GM18511 (cell line): ENCODE data around the gene REXO1.
A peak's percentile ranks its signal among the peaks of the same experiment; 100 is the strongest.
"Not testable (repeated sequence)": the region's sequence is repeated elsewhere in the genome, so short reads cannot be mapped to it uniquely, and the experiment has no call there.

Experiments used
- ATAC-seq: cut with Tn5 transposase; IDR thresholded peaks from one replicate; pipeline ENCODE4 v1.9.1; 2021; ENCODE audit warnings: mild to moderate bottlenecking, moderate library complexity; ENCODE audit not compliant: unreplicated experiment

The REXO1 gene

GRCh38 chr19:1875646-1876495, 27.6 kb upstream of the REXO1 start:
- ATAC-seq: peak; percentile 89

DNA sequence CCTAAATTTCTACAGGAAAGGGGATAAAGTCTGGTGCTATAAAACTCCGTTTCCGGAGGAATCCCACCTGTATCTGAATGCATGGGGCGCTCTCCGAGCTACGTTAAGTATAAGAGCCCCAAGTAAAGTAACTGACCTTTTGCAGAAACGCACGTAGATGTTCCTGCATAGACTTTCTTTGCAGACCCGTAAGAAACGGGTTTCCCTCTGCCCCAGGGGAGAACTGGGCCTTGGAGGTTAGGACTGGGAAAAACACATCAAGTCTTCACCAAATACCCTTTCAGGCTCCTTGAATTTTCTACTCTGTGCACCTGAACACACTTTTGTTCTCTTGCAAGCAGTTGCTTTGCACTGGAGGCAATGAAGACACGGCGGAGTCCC, 27.0 kb upstream of the REXO1 start:
- ATAC-seq: not testable (repeated sequence)

DNA sequence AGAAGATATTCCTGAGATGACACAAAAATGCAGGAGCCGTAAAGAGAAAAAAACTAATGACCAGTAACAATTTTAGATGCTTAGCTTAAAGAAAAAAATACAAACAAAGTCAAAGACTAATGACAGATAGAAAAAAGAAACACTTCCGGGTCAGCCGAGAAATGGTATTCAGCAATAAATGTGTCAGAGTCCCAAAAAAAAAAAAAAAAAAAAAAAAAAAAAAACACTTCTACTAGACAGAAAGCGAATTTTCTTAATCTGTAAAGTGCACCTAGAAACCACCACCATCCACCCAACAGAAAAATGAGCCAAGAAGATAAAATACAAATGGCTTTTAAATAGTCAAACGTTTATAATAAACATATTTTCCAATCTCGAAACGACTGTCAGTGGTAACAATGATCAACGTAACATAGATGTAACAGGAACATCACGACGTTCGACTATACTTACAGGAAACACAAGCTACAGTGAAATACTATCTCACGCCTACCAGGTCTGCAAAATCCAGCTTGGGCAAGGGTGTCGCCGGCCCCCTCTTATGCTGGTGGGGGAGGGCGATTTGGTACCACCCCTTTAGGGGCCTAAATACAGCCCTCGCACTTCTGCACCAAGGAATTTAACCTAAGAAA, 26.4 kb upstream of the REXO1 start:
- no peak for ATAC-seq

- no peak for ATAC-seq
Observed at GRCh38 chr19:1873524-1874473, 25.5 kb upstream of the REXO1 start.

GRCh38 chr19:1872807-1873523, 24.7 kb upstream of the REXO1 start:
- ATAC-seq: no peak

DNA sequence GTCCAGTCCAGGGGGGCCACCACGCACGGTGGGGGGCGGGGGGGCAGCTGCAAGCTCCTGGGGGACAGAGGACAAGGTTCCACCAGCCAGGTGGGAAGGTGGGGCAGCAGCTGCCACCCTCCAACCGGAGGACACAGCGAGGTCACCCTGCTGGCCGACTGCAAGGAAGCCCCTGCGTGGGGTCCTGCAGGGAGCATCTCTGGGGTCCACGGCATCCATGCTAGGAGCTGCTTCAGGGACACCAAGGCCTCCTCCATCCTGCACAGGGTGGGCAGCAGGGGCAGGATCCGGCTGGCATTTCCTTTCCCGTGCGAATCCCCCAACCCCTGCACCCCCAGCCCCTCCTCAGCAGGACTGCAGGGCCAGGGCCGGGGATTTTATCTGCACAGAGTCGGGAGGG, 23.3 kb upstream of the REXO1 start:
- no peak for ATAC-seq

DNA sequence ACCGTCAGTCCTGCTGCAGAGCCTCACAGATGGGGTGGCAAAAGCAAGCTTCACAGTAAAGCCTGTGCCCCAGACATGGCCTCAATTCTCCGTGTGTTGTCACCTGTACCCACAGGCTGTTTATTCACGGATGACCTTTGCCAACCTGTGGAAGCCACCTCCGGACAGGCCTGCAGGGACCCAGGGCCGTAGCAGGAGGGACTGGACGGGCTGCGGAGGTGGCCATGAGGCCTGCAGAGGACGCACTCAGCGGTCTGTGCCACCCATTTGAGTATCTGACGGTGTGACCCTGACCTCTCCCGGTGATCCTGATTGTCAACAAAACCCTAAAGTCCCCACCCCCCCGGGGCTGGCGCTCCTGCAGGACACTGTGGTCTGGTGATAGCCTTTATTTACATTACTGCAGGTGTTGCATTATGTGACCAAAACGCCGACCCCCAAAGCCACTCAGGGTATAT, 22.9 kb upstream of the REXO1 start:
- ATAC-seq: no peak

GRCh38 chr19:1868971-1869370, 20.7 kb upstream of the REXO1 start:
- no peak for ATAC-seq

DNA sequence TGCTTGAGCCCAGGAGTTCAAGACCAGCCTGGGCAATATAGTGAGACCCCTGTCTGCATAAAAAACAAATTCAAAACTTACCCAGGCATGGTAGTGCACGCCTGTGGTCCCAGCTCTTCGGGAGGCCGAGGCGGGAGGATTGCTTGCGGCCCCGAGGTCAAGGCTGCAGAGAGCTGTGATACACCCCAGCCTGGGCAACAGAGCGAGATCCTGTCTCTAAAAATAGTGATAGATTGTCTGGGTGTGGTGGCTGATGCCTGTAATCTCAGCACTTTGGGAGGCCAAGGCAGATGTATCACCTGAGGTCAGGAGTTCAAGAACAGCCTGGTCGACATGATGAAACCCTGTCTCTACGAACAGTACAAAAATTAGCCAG, 19.1 kb upstream of the REXO1 start:
- ATAC-seq: no peak

DNA sequence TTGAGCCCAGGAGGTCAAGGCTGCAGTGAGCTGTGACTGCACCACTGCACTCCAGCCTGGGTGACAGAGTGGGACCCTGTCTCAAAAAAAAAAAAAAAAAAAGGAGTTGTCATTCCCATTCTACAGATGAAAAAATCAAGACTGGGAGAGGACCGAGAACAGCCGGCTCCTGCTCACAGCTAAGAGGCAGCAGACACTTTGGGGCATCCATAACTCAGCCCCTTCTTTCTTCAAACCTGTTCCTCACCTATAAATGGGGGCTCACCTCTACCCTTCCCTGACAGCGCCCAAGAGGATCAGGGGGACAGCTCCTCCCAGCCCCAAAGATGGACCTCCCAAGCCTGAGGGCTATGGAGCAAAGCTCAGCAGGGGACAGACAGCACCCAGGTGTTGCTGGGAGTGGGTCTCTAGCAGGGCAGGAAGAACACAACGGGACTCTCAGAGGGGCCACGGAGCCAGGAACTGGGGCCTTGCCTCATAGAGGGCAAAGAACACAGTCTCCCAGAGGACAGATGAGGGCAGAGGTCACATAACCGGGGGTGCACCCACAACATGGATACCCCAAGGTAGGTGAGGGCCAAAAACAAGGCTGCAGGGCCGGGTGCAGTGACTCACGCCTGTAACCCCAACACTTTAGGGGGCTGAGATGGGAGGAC, 18.5 kb upstream of the REXO1 start:
- no peak for ATAC-seq

- ATAC-seq: no peak
Observed at GRCh38 chr19:1865172-1866010, 17.1 kb upstream of the REXO1 start.

DNA sequence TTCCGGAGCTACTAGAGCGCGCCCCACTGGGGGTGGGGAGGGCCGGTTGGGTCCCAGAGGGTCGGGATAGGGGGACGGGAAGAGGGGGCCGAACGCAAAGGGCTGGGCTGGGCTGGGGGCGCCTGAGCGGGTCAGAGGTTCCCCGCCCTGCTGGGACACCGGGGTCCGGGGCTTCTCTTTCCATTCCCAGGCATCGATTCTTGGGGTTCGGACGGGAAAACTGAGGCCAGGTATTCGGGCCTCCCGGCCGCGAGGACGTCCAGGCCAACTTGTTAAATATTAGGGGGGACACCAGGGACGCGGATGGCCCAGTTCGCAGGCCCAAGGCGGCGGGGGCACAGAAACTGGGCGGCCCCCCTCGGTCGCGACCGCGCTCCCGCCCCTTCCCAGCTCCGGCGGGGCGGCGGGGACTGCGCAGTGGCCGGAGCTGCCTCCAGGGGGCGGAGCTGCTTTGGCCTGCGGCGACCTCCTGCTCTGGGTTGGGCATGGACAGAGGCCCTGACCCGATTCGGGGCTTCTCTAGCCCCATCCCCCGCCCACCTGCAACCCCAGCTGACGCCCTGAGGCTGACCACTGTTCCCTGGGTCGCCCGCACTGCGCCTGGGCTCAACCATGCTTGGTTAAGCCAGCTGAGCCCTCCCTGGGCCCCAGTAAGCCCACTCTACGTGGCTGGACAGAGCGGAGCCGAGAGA, 16.3 kb upstream of the REXO1 start:
- ATAC-seq: peak; percentile 36

DNA sequence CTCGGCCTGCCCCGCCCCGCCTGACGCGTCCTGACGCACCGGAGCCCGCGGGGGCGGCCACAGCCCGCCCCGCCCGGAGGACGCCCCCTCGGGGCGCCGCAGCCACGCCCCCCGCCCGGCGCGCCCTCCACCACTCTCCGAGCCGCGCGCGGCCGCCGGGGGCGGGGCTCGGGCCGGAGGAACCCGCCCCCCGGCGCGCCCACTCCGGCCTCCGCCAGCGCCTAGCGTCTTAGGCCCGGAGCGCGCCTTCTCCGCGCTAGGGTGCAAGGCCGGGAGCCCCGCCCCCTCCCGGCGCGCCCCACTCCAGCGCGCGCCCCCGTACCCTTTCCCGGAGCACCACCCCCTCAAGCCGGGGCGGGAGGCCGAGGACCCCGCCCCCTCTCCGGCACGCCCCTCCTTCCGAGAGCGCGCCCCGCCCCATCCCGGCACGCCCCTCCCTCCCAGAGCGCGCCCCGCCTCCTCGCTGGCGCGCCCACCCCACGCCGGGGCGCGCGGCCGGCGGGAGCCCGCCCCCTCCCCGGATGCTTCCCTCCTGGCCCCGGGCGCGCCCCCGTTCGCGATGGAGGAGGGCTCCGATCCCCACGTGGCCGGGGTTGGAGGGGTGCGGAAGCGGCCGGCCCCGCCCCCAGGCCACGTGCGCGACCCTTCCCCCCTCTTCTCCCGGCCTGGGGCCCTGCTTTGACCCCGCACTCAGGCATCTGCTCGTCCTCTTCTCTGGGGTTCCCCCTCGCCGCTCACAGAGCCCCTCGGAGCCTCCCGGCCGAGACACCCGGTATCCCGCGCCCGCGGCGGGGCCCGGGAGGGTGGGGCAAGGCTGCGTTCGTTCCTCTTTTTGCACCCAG, 15.6 kb upstream of the REXO1 start:
- ATAC-seq: peak; percentile 61

- ATAC-seq: no peak
Observed at GRCh38 chr19:1863328-1863637, 15.0 kb upstream of the REXO1 start, which contains the start of gene KLF16. TSS of gene KLF16 (minus strand) at chr19:1863579. CDS start at chr19:1863497, 82 bp downstream.

GRCh38 chr19:1862424-1863327, 14.4 kb upstream of the REXO1 start:
- no peak for ATAC-seq

- no peak for ATAC-seq
Observed at GRCh38 chr19:1862068-1862423, 13.8 kb upstream of the REXO1 start.

GRCh38 chr19:1861599-1862031, 13.3 kb upstream of the REXO1 start:
- ATAC-seq: no peak
